A673 (cell line): ENCODE results near the gene TM4SF4.

Experiments used
- EZH2 ChIP-seq: fragments of 200-600 bp; sonication (generic); IDR thresholded peaks from 2 replicates; pipeline ENCODE4 v1.6.1; 2017; ENCODE audit warnings: borderline replicate concordance, low read depth, mild to moderate bottlenecking, mixed read lengths, antibody characterized with exemption, low read length; ENCODE audit not compliant: poor library complexity, severe bottlenecking
- TF ChIP-seq, protein P1 (sequence below): fragments of 300-800, 200-600 bp; sonication (generic); conservative IDR thresholded peaks from 2 replicates; pipeline ENCODE4 v1.5.1; 2017; ENCODE audit warnings: low read depth, mild to moderate bottlenecking, antibody characterized with exemption, low read length, moderate library complexity, mixed read lengths

DNA sequence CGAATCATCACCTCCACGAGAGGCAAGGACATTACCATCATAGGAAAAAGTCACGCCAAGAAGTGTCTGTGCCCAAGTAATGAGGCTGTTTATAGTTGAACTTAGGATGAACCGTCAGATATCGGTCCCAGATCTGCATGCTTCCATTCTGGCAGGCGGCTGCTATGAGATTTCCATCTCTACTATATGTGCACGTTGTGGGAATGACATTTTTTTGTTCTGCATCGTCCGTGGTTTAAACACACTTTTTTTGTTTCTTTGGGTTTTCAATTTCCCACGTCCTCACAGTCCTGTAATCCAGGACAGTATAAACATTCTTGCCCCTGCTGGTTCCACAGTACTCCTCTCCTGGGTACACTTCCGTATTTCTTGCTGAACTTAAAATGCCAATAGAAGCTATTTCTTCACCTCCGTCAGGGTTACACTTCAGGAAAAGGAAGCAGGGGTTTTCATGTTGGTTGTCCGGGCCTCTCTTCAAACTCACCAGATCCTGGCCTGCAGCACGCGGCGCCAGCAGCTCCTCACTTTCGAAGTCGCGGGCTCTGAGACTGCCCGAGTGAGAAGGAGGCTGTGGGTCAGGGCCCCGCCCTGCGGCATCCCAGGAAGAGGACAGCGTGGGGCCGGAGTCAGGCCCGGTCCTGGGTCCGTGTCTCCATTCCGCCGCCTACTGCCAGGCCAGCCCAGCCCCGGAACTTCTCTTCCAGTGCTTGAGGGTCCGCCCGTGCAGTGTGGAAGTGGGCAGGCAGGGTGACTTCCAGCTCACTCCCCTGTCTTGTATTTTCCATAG lies 9.8 kb upstream of the TM4SF4 start:
- TF ChIP-seq, protein P1, sequence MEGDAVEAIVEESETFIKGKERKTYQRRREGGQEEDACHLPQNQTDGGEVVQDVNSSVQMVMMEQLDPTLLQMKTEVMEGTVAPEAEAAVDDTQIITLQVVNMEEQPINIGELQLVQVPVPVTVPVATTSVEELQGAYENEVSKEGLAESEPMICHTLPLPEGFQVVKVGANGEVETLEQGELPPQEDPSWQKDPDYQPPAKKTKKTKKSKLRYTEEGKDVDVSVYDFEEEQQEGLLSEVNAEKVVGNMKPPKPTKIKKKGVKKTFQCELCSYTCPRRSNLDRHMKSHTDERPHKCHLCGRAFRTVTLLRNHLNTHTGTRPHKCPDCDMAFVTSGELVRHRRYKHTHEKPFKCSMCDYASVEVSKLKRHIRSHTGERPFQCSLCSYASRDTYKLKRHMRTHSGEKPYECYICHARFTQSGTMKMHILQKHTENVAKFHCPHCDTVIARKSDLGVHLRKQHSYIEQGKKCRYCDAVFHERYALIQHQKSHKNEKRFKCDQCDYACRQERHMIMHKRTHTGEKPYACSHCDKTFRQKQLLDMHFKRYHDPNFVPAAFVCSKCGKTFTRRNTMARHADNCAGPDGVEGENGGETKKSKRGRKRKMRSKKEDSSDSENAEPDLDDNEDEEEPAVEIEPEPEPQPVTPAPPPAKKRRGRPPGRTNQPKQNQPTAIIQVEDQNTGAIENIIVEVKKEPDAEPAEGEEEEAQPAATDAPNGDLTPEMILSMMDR = no peak
- no peak for TF ChIP-seq EZH2
